PC-3 (cell line): ENCODE results near the gene CHN1. TPM values are rescaled to one million over a fixed set of nuclear protein-coding genes. Genes with fewer than 3 reads are reported as not detected.

Source experiments
- ATAC-seq: fragments of 200-7000 bp; cut with Tn5 transposase; 2 replicates; pipeline ENCODE4 v1.9.1; 2020; ENCODE audit warnings: mild to moderate bottlenecking, moderate library complexity
- BruUV-seq: library from RNA; stranded (reverse); fragments of 400-500 nt; replicated peaks from 2 replicates; lab custom pipeline; 2021; lab: Mats Ljungman, UMichigan
- CTCF ChIA-PET: fragments of 300-600 bp; sonication (Branson Sonifier 250); formaldehyde crosslinking; loops from one replicate; lab custom pipeline; 2022; ENCODE audit warnings: antibody characterized with exemption; lab: Charles Lee
- POLR2A ChIA-PET: fragments of 300-600 bp; sonication (Branson Sonifier 250); formaldehyde crosslinking; loops from one replicate; lab custom pipeline; 2022; ENCODE audit warnings: antibody characterized with exemption; ENCODE audit not compliant: unreplicated experiment; lab: Charles Lee
- DNase-seq: peaks from one replicate; pipeline ENCODE4 v3.0.0-alpha.2; 2015
- H2AFZ ChIP-seq: fragments of 300-600 bp; sonication (generic); 2 replicates; pipeline ENCODE4 v1.6.0; 2016; ENCODE audit warnings: antibody characterized with exemption, low read length
- H3F3A ChIP-seq: fragments of 300-600 bp; sonication (generic); one replicate; pipeline ENCODE4 v1.6.0; 2017; ENCODE audit warnings: antibody characterized with exemption, low read length, control low read depth, mild to moderate bottlenecking; ENCODE audit not compliant: unreplicated experiment
- H3K27ac ChIP-seq: fragments of 300-600 bp; sonication (generic); 2 replicates; pipeline ENCODE4 v1.5.1; 2016; ENCODE audit warnings: mild to moderate bottlenecking, low read length
- H3K27me3 ChIP-seq: fragments of 300-600 bp; sonication (generic); 2 replicates; pipeline ENCODE4 v1.6.1; 2016; ENCODE audit warnings: low read length, mixed read lengths
- H3K36me3 ChIP-seq: fragments of 300-600 bp; sonication (generic); 2 replicates; pipeline ENCODE4 v1.6.1; 2016; ENCODE audit warnings: low read depth, mixed run types, low read length, mixed read lengths
- H3K4me1 ChIP-seq: fragments of 300-600 bp; sonication (generic); 2 replicates; pipeline ENCODE4 v1.5.1; 2016; ENCODE audit warnings: low read length; ENCODE audit not compliant: insufficient read depth
- H3K4me2 ChIP-seq: fragments of 300-600 bp; sonication (generic); 2 replicates; pipeline ENCODE4 v1.6.0; 2016; ENCODE audit warnings: low read length
- H3K4me3 ChIP-seq: fragments of 300-600 bp; sonication (generic); 2 replicates; pipeline ENCODE4 v1.5.1; 2016; ENCODE audit warnings: mild to moderate bottlenecking, low read length, mixed read lengths
- H3K79me2 ChIP-seq: fragments of 300-600 bp; sonication (generic); 2 replicates; pipeline ENCODE4 v1.6.1; 2017; ENCODE audit warnings: low read length, mixed read lengths
- H3K9ac ChIP-seq: fragments of 300-600 bp; sonication (generic); 2 replicates; pipeline ENCODE4 v1.6.0; 2016; ENCODE audit warnings: mild to moderate bottlenecking, low read length
- H3K9me2 ChIP-seq: fragments of 300-600 bp; sonication (generic); replicated peaks from 2 replicates; pipeline ENCODE4 v1.6.1; 2016; ENCODE audit warnings: mixed run types, low read length, mixed read lengths
- H3K9me3 ChIP-seq: fragments of 300-600 bp; sonication (generic); 2 replicates; pipeline ENCODE4 v1.6.1; 2016; ENCODE audit warnings: low read length, mixed read lengths
- H4K20me1 ChIP-seq: fragments of 300-600 bp; sonication (generic); 2 replicates; pipeline ENCODE4 v1.6.1; 2016; ENCODE audit warnings: low read length, mixed read lengths
- CTCF ChIP-seq: fragments of 300-600 bp; sonication (generic); conservative IDR thresholded peaks from 2 replicates; pipeline ENCODE4 v1.5.1; 2017; ENCODE audit warnings: antibody characterized with exemption, low read depth, mild to moderate bottlenecking, low read length
- EZH2 ChIP-seq: fragments of 300-600 bp; sonication (generic); IDR thresholded peaks from one replicate; pipeline ENCODE4 v1.6.1; 2017; ENCODE audit warnings: antibody characterized with exemption, mild to moderate bottlenecking, low read length; ENCODE audit not compliant: unreplicated experiment
- EZH2phosphoT487 ChIP-seq: fragments of 300-600 bp; sonication (generic); IDR thresholded peaks from 2 replicates; pipeline ENCODE4 v1.6.1; 2018; ENCODE audit warnings: mild to moderate bottlenecking, antibody characterized with exemption, low read length, borderline replicate concordance
- intact Hi-C: fragments of 100-400 bp; cut with micrococcal nuclease; formaldehyde crosslinking; loops from 2 replicates; pipeline ENCODE4 v1.9.0; 2023
- total RNA-seq: library from RNA; depleted of rRNA; stranded (reverse); fragments of >200 nt; gene quantifications from 2 replicates; pipeline ENCODE4 v1.2.3, GENCODE V29; 2014

CHN1 gene
- total RNA-seq, 1 experiment from 2014 or later: 7.8 TPM

GRCh38 chr2:175005733-175006264, 618 bp upstream of the CHN1 start:
- ChIA-PET CTCF (interaction anchor here (1.0 to 1.3 kb wide), 2 partner anchors 235 to 257 kb away, joined by 3 to 18 read pairs; no protein-coding TSS in a partner anchor), POLR2A (interaction anchor here (0.5 to 0.7 kb wide), 2 partner anchors 16 to 198 kb away, joined by 3 to 16 read pairs; no protein-coding TSS in a partner anchor)
- Histone ChIP-seq H3F3A (no peaks in the 10 kb centered on the region), H3K4me1 (peaks cover 3% of the 10 kb centered on the region; the same call in 1 of the 2 replicates), H2AFZ (peak overlapping the region; percentile 91), H3K4me3 (peak overlapping the region; percentile 73), H3K4me2 (peak overlapping the region; percentile 82), H3K27ac (no peak overlapping the region), H4K20me1 (no peaks in the 10 kb centered on the region), H3K36me3 (no peaks in the 10 kb centered on the region), H3K9me3 (no peaks in the 10 kb centered on the region), H3K9me2 (no peaks in the 10 kb centered on the region), H3K79me2 (no peaks in the 10 kb centered on the region), H3K9ac (peak overlapping the region; percentile 56; the same call in 1 of the 2 replicates), H3K27me3 (peaks cover 25% of the 10 kb centered on the region)
- intact Hi-C loops: no loop called here
- no TSS peak for BruUV-seq
- DNase-seq: no peak
- ATAC-seq: peak; percentile 45
- no peak for TF ChIP-seq EZH2phosphoT487
- TF ChIP-seq EZH2: no peak
- no peak for TF ChIP-seq CTCF

GRCh38 chr2:175004730-175004979, 526 bp downstream of the CHN1 start:
- no peaks in the 10 kb centered on the region for H3K36me3 ChIP-seq
- peaks cover 7% of the 10 kb centered on the region; the same call in 1 of the 2 replicates for H3K4me1 ChIP-seq
- ChIA-PET POLR2A (interaction anchor here (0.5 to 0.7 kb wide), 2 partner anchors 26 to 116 kb away, joined by 3 to 5 read pairs; no protein-coding TSS in a partner anchor), CTCF (no interaction called here)
- H3K4me2 ChIP-seq: peak overlapping the region; percentile 90
- no TSS peak for BruUV-seq
- TF ChIP-seq EZH2phosphoT487 (no peak), CTCF (no peak), EZH2 (no peak)
- H3K4me3 ChIP-seq: peak overlapping the region; percentile 73
- no peaks in the 10 kb centered on the region for H3K79me2 ChIP-seq
- H3K27ac ChIP-seq: no peak overlapping the region
- intact Hi-C loops: no loop called here
- no peak for DNase-seq
- no peaks in the 10 kb centered on the region for H3F3A ChIP-seq
- peak overlapping the region; percentile 56 for H3K9ac ChIP-seq
- peaks cover 25% of the 10 kb centered on the region for H3K27me3 ChIP-seq
- H3K9me3 ChIP-seq: no peaks in the 10 kb centered on the region
- peak overlapping the region; percentile 91 for H2AFZ ChIP-seq
- H4K20me1 ChIP-seq: no peaks in the 10 kb centered on the region
- ATAC-seq: peak; percentile 69
- H3K9me2 ChIP-seq: no peaks in the 10 kb centered on the region
